Colon (tissue), 2 donors: ENCODE data around the gene ABHD4.
A peak's percentile ranks its signal among the peaks of the same experiment; 100 is the strongest.
"Not testable (repeated sequence)": the region's sequence is repeated elsewhere in the genome, so short reads cannot be mapped to it uniquely, and the experiment has no call there.

Experiments used
- FAIRE-seq: peaks from 2 replicates; lab custom pipeline; 2012; peaks lifted over from hg19 to GRCh38; lab: Jason Lieb, UNC
- donor health status: control.
- donor health status: control.

Gene ABHD4

GRCh38 chr14:22589096-22589839 lies 8.8 kb upstream of the ABHD4 start, which contains the start of gene DAD1:
TSS of gene DAD1 (minus strand) at chr14:22589224. CDS start at chr14:22589157, 67 bp downstream.
- peak; percentile 87 for FAIRE-seq

GRCh38 chr14:22593189-22593588 lies 4.9 kb upstream of the ABHD4 start:
- FAIRE-seq: no peak

- no peak for FAIRE-seq
These were observed 4.5 kb upstream of the ABHD4 start for GRCh38 chr14:22593601-22594000.

GRCh38 chr14:22594156-22594716 lies 3.9 kb upstream of the ABHD4 start:
- FAIRE-seq: no peak

- FAIRE-seq: no peak
These were observed 1.7 kb upstream of the ABHD4 start for GRCh38 chr14:22596354-22596879.

- FAIRE-seq: no peak
These were observed 835 bp upstream of the ABHD4 start for GRCh38 chr14:22597265-22597664.

- no peak for FAIRE-seq
These were observed 365 bp upstream of the ABHD4 start for GRCh38 chr14:22597771-22598098.

GRCh38 chr14:22598896-22599244 lies 770 bp downstream of the ABHD4 start:
- FAIRE-seq: no peak

GRCh38 chr14:22599349-22599748 lies 1.2 kb downstream of the ABHD4 start:
- no peak for FAIRE-seq

GRCh38 chr14:22600027-22600426 lies 1.9 kb downstream of the ABHD4 start:
- FAIRE-seq: no peak

- no peak for FAIRE-seq
These were observed 3.4 kb downstream of the ABHD4 start for GRCh38 chr14:22601456-22601855.

- no peak for FAIRE-seq
These were observed 3.9 kb downstream of the ABHD4 start for GRCh38 chr14:22601996-22602395.

GRCh38 chr14:22602862-22603261 lies 4.8 kb downstream of the ABHD4 start:
- FAIRE-seq: no peak

GRCh38 chr14:22606380-22606779 lies 8.3 kb downstream of the ABHD4 start:
- FAIRE-seq: no peak

- no peak for FAIRE-seq
These were observed 9.2 kb downstream of the ABHD4 start for GRCh38 chr14:22607291-22607690.

- no peak for FAIRE-seq
These were observed 12.8 kb downstream of the ABHD4 start for GRCh38 chr14:22610931-22611330.

GRCh38 chr14:22613106-22613695 lies 15.1 kb downstream of the ABHD4 start:
- FAIRE-seq: no peak

- FAIRE-seq: no peak
These were observed 15.7 kb downstream of the ABHD4 start for GRCh38 chr14:22613736-22614239.

GRCh38 chr14:22614240-22614799 lies 16.2 kb downstream of the ABHD4 start:
- FAIRE-seq: no peak

- FAIRE-seq: not testable (repeated sequence)
These were observed 17.7 kb downstream of the ABHD4 start for GRCh38 chr14:22615765-22616164.

GRCh38 chr14:22622255-22622654 lies 24.2 kb downstream of the ABHD4 start:
- no peak for FAIRE-seq

- FAIRE-seq: no peak
These were observed 24.9 kb downstream of the ABHD4 start for GRCh38 chr14:22623047-22623446.

- no peak for FAIRE-seq
These were observed 28.5 kb downstream of the ABHD4 start for GRCh38 chr14:22626590-22626989.
